Fibroblast of skin of left quadriceps (primary cell): Measurements from ENCODE around the gene TDRD12.
"Not testable (repeated sequence)": the region's sequence is repeated elsewhere in the genome, so short reads cannot be mapped to it uniquely, and the experiment has no call there.

ENCODE experiments used
- DNase-seq, 2 experiments: peaks; one replicate each; pipeline ENCODE4 v3.0.0-alpha.2; 2013; ENCODE audit warnings: low read depth in 2 of 2

The TDRD12 gene

GRCh38 chr19:32830231-32831014 lies 110.9 kb downstream of the TDRD12 start:
- peak; percentile 14 to 21 for DNase-seq

GRCh38 chr19:32831611-32832010 lies 112.0 kb downstream of the TDRD12 start:
- DNase-seq = no peak

GRCh38 chr19:32832094-32832493 lies 112.5 kb downstream of the TDRD12 start:
- DNase-seq = not testable (repeated sequence)

GRCh38 chr19:32832825-32833224 lies 113.3 kb downstream of the TDRD12 start:
- DNase-seq = not testable (repeated sequence)

- not testable (repeated sequence) for DNase-seq
These were observed 113.8 kb downstream of the TDRD12 start for GRCh38 chr19:32833388-32833787.

- DNase-seq = no peak
These were observed 118.0 kb downstream of the TDRD12 start for GRCh38 chr19:32837531-32837930.

- DNase-seq = no peak
These were observed 122.5 kb downstream of the TDRD12 start for GRCh38 chr19:32842061-32842460.

GRCh38 chr19:32843716-32844245 lies 124.2 kb downstream of the TDRD12 start:
- no peak for DNase-seq

GRCh38 chr19:32848035-32848434 lies 128.5 kb downstream of the TDRD12 start:
- not testable (repeated sequence) for DNase-seq

GRCh38 chr19:32852216-32852615 lies 132.6 kb downstream of the TDRD12 start:
- DNase-seq = no peak

GRCh38 chr19:32856818-32857217 lies 137.3 kb downstream of the TDRD12 start:
- not testable (repeated sequence) for DNase-seq

GRCh38 chr19:32857584-32857983 lies 138.0 kb downstream of the TDRD12 start:
- DNase-seq = no peak

- DNase-seq = no peak
These were observed 138.6 kb downstream of the TDRD12 start for GRCh38 chr19:32858155-32858554.

GRCh38 chr19:32858559-32858958 lies 139.0 kb downstream of the TDRD12 start:
- no peak for DNase-seq

- no peak for DNase-seq
These were observed 140.0 kb downstream of the TDRD12 start for GRCh38 chr19:32859591-32859990.

- no peak for DNase-seq
These were observed 142.0 kb downstream of the TDRD12 start for GRCh38 chr19:32861596-32861995.

- DNase-seq = no peak
These were observed 142.6 kb downstream of the TDRD12 start for GRCh38 chr19:32862173-32862572.

GRCh38 chr19:32862741-32863140 lies 143.2 kb downstream of the TDRD12 start:
- no peak for DNase-seq

- DNase-seq = no peak
These were observed 143.7 kb downstream of the TDRD12 start for GRCh38 chr19:32863301-32863700.

- no peak for DNase-seq
These were observed 144.3 kb downstream of the TDRD12 start for GRCh38 chr19:32863841-32864240.

- no peak for DNase-seq
These were observed 144.9 kb downstream of the TDRD12 start for GRCh38 chr19:32864318-32865007.

- no peak for DNase-seq
These were observed 145.8 kb downstream of the TDRD12 start for GRCh38 chr19:32865326-32865725.

GRCh38 chr19:32866061-32866460 lies 146.5 kb downstream of the TDRD12 start:
- no peak for DNase-seq
